Fibroblast of lung (primary cell): ENCODE results near the gene ATP6V0A1. TPM values are rescaled to one million over a fixed set of nuclear protein-coding genes. Genes with fewer than 3 reads are reported as not detected.

Experiments used
- DNase-seq, 2 donors: peaks; one replicate each; pipeline versions ENCODE4 v3.0.0 to v3.0.0-alpha.2; 2010; ENCODE audit warnings: low read depth in 2 of 2
- H2AFZ ChIP-seq: 2 replicates; pipeline ENCODE4 v1.5.1; 2012; ENCODE audit warnings: low read length, control low read depth, inconsistent platforms
- H3K27ac ChIP-seq: 2 replicates; pipeline ENCODE4 v1.5.1; 2011; ENCODE audit warnings: low read length, control low read depth; ENCODE audit not compliant: insufficient read depth
- H3K27me3 ChIP-seq: 2 replicates; pipeline ENCODE4 v1.5.1; 2011; ENCODE audit warnings: mild to moderate bottlenecking, low read length; ENCODE audit not compliant: control insufficient read depth, insufficient read depth
- H3K36me3 ChIP-seq: 2 replicates; pipeline ENCODE4 v1.5.1; 2011; ENCODE audit warnings: low read length; ENCODE audit not compliant: control insufficient read depth, insufficient read depth
- H3K4me1 ChIP-seq: 2 replicates; pipeline ENCODE4 v1.5.1; 2011; ENCODE audit warnings: low read length; ENCODE audit not compliant: control insufficient read depth, insufficient read depth; ENCODE audit errors: extremely low read depth
- H3K4me2 ChIP-seq: 2 replicates; pipeline ENCODE4 v1.5.1; 2011; ENCODE audit warnings: low read length, control low read depth; ENCODE audit not compliant: insufficient read depth; ENCODE audit errors: extremely low read depth
- H3K4me3 ChIP-seq, 4 experiments: fragments of 200-600 bp in 1 of 4; sonication (generic) in 1 of 4; replicated peaks in 1 of 4; 2 replicates each; pipeline ENCODE4 v1.5.1; 2011 to 2016; ENCODE audit warnings: low read length in 4 of 4, low read depth in 3 of 4, mild to moderate bottlenecking in 3 of 4, control low read depth in 2 of 4, inconsistent platforms in 1 of 4, mixed read lengths in 1 of 4; ENCODE audit not compliant: insufficient read depth in 1 of 4; ENCODE audit errors: control extremely low read depth in 1 of 4
- H3K79me2 ChIP-seq: 2 replicates; pipeline ENCODE4 v1.5.1; 2012; ENCODE audit warnings: mild to moderate bottlenecking, low read length, inconsistent platforms; ENCODE audit not compliant: control insufficient read depth, insufficient read depth
- H3K9ac ChIP-seq: 2 replicates; pipeline ENCODE4 v1.5.1; 2011; ENCODE audit warnings: mild to moderate bottlenecking, low read length, control low read depth; ENCODE audit not compliant: insufficient read depth
- H3K9me3 ChIP-seq: 2 replicates; pipeline ENCODE4 v1.5.1; 2012; ENCODE audit warnings: low read depth, low read length; ENCODE audit not compliant: control insufficient read depth, insufficient read depth
- H4K20me1 ChIP-seq: 2 replicates; pipeline ENCODE4 v1.5.1; 2011; ENCODE audit warnings: low read length; ENCODE audit not compliant: control insufficient read depth, insufficient read depth; ENCODE audit errors: extremely low read depth
- EZH2 ChIP-seq: IDR thresholded peaks from 2 replicates; pipeline ENCODE4 v1.5.1; 2012; ENCODE audit warnings: low read length, control low read depth, mild to moderate bottlenecking; ENCODE audit errors: missing control alignments
- polyA plus RNA-seq, 2 donors: library from polyadenylated mRNA; depleted of rRNA in 1 of 2; stranded (reverse) in 1 of 2; unstranded in 1 of 2; fragments of >200 nt; gene quantifications; 2 replicates each; pipeline ENCODE4 v1.2.1, GENCODE V29; 2011 to 2012; ENCODE audit warnings: missing spikeins in 1 of 2
- total RNA-seq: library from RNA; depleted of rRNA; stranded (reverse); fragments of >200 nt; gene quantifications from 2 replicates; pipeline ENCODE4 v1.2.1, GENCODE V29; 2014
- TF ChIP-seq, protein P1 (sequence below), 2 donors: IDR thresholded peaks in 1 of 2; conservative IDR thresholded peaks in 1 of 2; 1 replicate in 1 of 2; 2 replicates in 1 of 2; pipeline ENCODE4 v1.5.1; 2011 to 2012; ENCODE audit warnings: low read length in 2 of 2, control low read depth in 1 of 2, inconsistent platforms in 1 of 2, low read depth in 1 of 2, mild to moderate bottlenecking in 1 of 2

The ATP6V0A1 gene
- total and polyA plus RNA-seq, 2 donors (not counting 1 experiment from before 2014, with no cell fraction given) = 26.7 to 65.7 TPM

DNA sequence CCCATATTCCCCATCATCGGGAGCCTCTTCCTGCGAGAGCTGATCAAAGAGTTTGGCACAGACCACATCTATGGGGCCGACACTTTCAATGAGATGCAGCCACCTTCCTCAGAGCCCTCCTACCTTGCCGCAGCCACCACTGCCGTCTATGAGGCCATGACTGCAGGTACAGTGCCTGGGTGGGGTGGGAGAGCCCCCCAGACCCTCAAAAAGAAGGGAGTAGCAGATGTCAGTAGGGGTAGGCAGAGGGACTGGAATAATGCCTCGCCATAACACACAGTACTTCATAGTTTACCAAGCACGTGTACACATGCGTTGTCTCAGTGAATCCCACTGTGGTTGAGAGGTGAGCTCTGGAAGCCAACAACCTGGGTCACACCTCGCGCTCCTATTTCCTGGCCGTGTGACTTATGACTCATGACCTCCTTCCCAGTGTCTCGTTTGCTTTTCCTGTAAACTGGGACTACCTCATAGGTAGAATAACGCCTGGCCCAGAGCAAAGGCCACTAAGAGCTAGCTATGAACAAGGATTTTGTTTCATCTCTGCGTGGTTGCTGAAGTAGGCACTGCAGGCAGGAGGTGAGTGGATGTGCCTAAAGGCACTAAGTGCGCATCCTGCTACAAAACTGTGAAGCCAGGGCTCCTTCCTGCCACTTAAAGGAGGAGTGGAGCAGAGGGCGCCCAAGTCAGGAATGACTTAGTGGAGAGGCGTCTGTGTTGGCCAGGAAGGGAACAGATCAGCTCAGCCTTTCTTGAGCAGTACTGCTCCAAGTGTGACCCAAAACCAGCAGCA, 82.6 kb downstream of the ATP6V0A1 start:
- Histone ChIP-seq H3K27ac (no peak overlapping the region), H2AFZ (no peak overlapping the region)
- no peak for DNase-seq

GRCh38 chr17:42543190-42544079, 84.8 kb downstream of the ATP6V0A1 start:
- H3K27ac ChIP-seq = no peak overlapping the region
- no peak overlapping the region for H3K9ac ChIP-seq

More for the DNA sequence above, 82.6 kb downstream of the ATP6V0A1 start:
- H4K20me1 ChIP-seq = no peaks in the 10 kb centered on the region
- no peak overlapping the region for H3K9ac ChIP-seq
- no peak overlapping the region for H3K4me2 ChIP-seq
- H3K4me3 ChIP-seq = no peak overlapping the region
- no peaks in the 10 kb centered on the region for H3K9me3 ChIP-seq
- H3K79me2 ChIP-seq = peaks cover 9% of the 10 kb centered on the region
- H3K4me1 ChIP-seq = peaks cover 9% of the 10 kb centered on the region
- TF ChIP-seq, protein P1, sequence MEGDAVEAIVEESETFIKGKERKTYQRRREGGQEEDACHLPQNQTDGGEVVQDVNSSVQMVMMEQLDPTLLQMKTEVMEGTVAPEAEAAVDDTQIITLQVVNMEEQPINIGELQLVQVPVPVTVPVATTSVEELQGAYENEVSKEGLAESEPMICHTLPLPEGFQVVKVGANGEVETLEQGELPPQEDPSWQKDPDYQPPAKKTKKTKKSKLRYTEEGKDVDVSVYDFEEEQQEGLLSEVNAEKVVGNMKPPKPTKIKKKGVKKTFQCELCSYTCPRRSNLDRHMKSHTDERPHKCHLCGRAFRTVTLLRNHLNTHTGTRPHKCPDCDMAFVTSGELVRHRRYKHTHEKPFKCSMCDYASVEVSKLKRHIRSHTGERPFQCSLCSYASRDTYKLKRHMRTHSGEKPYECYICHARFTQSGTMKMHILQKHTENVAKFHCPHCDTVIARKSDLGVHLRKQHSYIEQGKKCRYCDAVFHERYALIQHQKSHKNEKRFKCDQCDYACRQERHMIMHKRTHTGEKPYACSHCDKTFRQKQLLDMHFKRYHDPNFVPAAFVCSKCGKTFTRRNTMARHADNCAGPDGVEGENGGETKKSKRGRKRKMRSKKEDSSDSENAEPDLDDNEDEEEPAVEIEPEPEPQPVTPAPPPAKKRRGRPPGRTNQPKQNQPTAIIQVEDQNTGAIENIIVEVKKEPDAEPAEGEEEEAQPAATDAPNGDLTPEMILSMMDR (conservative IDR thresholded peaks at IDR 0.05 in 1 of 2, IDR thresholded peaks at IDR 0.05 in 1 of 2; ENCODE audit: low read depth in 1 of 2, low read length in 2 of 2) = no peak
- no peak for TF ChIP-seq EZH2
- no peaks in the 10 kb centered on the region for H3K27me3 ChIP-seq
- H3K36me3 ChIP-seq = peaks cover 24% of the 10 kb centered on the region

More at GRCh38 chr17:42543190-42544079, 84.8 kb downstream of the ATP6V0A1 start:
- H3K4me3 ChIP-seq = no peak overlapping the region
- no peak overlapping the region for H2AFZ ChIP-seq
- no peaks in the 10 kb centered on the region for H3K79me2 ChIP-seq
- peaks cover 20% of the 10 kb centered on the region for H3K36me3 ChIP-seq
- DNase-seq = no peak
- H3K27me3 ChIP-seq = no peaks in the 10 kb centered on the region
- no peaks in the 10 kb centered on the region for H3K9me3 ChIP-seq
- H3K4me2 ChIP-seq = no peak overlapping the region
- H3K4me1 ChIP-seq = no peaks in the 10 kb centered on the region
- no peaks in the 10 kb centered on the region for H4K20me1 ChIP-seq
- TF ChIP-seq EZH2 = no peak
- TF ChIP-seq, protein P1 (conservative IDR thresholded peaks at IDR 0.05 in 1 of 2, IDR thresholded peaks at IDR 0.05 in 1 of 2; ENCODE audit: low read depth in 1 of 2, low read length in 2 of 2) = no peak
